Prostate gland (tissue), 2 donors: ENCODE results near the gene GBA3.

Experiments
- POLR2AphosphoS5 ChIP-seq: sonication (generic); formaldehyde crosslinking; IDR thresholded peaks from one replicate; pipeline ENCODE4 v1.6.1; 2017; ENCODE audit warnings: antibody characterized with exemption
- TF ChIP-seq, protein P1 (sequence below), 4 experiments: fragments of 200-600 bp in 2 of 4; fragments of 450-650 bp in 2 of 4; sonication (generic) in 2 of 4; IDR thresholded peaks; 1 replicate in 3 of 4; 2 replicates in 1 of 4; pipeline ENCODE4 v1.5.1; 2016 to 2019; ENCODE audit warnings: antibody characterized with exemption in 4 of 4, mild to moderate bottlenecking in 2 of 4, moderate library complexity in 2 of 4

GRCh38 chr4:22743290-22743689, 50.6 kb downstream of the GBA3 start:
- TF ChIP-seq, protein P1, sequence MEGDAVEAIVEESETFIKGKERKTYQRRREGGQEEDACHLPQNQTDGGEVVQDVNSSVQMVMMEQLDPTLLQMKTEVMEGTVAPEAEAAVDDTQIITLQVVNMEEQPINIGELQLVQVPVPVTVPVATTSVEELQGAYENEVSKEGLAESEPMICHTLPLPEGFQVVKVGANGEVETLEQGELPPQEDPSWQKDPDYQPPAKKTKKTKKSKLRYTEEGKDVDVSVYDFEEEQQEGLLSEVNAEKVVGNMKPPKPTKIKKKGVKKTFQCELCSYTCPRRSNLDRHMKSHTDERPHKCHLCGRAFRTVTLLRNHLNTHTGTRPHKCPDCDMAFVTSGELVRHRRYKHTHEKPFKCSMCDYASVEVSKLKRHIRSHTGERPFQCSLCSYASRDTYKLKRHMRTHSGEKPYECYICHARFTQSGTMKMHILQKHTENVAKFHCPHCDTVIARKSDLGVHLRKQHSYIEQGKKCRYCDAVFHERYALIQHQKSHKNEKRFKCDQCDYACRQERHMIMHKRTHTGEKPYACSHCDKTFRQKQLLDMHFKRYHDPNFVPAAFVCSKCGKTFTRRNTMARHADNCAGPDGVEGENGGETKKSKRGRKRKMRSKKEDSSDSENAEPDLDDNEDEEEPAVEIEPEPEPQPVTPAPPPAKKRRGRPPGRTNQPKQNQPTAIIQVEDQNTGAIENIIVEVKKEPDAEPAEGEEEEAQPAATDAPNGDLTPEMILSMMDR (IDR thresholded peaks at IDR 0.05): no peak
- no peak for TF ChIP-seq POLR2AphosphoS5
